HG03196 (cell line): Measurements from ENCODE around the gene KERA.

Source experiments
- ATAC-seq: cut with Tn5 transposase; IDR thresholded peaks from one replicate; pipeline ENCODE4 v1.9.1; 2021; ENCODE audit not compliant: unreplicated experiment

KERA gene

DNA sequence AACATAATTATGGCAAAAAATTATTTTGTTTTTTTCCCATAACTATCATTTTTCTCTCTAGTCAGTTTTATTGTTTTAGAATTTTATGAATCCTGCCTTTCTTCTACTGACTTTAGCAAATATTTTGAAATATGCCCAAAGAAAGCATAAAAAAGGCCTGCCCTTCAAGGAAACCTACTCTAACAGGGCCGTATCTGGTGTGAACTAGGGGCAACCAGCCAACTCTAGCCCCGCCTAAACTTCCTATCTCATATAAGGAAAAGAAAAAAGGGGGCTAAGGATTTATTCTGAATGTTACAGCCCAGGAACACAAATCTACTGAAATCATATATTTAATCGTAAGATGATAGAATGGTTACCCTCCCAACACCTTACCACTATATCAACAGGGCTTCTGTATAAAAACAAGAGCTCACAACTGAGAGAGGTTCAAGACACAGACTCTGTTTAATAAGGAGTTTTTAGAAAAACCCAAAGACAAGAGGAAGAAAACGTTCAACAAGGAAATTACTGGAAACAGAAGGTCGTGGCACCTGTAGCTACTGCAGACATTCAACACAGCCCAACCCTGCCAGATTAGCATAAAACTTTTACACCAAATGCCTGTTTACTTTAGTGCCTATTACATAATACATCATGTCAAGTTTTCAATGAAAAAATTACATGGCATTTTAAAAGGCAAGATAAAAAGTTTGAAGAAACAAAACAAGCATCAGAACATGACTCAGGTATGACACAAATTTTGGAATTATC lies 40.1 kb downstream of the KERA start:
- ATAC-seq = no peak

DNA sequence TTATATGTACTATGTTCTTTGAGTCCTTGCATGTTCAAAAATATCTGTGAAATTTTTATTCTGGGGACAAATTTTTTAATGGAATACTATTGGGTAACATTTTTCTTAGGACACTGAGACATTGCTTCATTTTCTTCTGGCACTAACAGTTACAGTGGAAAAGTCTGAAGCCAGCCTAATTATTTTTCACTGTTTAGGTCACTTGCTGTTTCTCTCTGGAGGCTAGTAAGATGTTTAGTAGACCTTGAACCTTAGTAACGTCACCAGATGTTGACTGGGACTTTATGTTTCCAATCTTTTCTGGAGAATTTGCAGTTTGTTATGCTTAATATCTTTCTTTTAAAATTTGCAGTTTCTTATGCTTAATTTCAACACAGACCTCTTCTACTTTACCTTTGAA lies 40.8 kb downstream of the KERA start:
- ATAC-seq = no peak

DNA sequence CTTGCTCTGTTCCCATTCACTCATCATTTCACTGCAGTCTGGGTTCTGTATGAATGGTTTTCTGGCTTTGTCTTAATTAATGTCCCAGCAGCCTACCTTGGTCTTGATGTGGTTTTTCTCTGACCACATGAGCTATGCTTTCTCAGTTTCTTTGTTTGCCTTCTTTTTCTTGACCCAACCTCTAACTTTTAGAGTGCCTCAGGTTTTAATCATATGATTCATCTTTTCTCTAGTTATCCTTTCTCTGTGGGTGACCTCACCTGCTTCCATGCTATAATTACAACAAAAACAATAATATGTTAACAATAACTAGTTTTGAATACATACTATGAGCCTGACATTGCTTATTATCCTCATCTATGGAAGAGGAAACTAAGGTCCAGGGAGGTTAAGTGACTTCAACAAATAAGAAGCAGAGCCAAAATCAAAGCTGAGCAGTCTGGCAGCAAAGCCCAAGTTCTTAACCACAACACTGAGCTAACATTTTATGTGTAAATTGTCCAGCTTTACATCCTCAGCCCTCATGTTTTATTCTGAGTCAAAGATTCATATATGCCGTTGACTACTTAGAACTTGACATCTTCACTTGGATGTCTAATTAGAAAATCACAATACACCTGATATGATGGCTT lies 48.4 kb downstream of the KERA start:
- ATAC-seq = peak; percentile 94

DNA sequence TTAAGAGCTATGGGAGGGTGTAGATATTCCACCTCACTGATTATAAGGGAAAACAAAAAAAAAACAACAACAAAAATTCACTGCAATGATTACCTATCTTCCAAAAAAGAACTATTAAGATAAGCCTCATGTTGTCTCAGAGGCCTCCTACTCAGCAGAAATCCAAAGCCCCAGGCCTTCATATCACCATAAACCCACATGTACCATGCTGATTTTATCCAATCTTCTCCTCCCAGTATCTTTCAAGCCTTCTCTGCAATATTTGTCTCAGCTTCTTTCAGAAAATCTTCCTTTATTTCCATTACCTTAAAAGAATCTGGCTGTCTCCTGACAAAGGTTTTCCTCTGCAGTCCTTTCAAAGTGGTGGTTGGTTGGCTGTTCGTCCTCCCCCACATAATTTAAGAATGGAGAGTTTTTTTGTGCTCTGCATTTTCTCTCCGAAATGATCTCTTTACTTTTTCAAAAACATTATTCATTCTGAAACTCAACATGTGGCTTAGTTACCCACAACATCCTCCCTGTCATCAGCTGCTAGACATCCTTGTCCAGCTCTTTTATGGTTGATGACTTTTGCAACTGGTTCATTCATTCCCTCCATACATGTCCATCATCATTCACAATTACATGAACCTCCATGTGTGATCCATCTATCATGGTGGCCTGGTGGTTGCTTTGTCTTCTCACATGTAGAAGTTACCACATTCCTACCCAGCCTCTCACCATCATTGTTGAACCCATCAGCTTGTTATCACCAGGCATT lies 50.1 kb downstream of the KERA start:
- peak; percentile 69 for ATAC-seq

DNA sequence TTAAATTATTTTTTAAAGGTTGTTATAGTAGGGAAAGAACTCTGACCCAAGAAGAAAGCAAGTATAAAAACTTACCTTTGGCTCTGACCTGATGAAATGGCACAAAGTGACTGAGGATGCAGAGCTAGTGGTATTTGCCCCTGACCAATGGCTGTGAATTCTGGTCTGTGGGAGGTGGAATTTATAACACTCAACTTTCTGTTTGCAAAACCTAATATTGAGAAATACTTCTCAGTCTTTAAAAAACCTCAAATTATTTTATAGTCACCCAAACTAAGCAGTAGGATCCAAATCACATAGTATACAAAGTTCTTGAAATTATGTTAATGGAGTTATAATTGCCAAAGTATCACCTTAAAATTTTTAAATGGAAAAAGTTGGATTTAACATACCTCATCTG lies 53.0 kb downstream of the KERA start, which contains the start of gene EPYC:
EPYC (minus strand) TSS at position 101 of the 400 bp plus-strand sequence. CDS start 2,407 bp downstream, outside the sequence.
- no peak for ATAC-seq

DNA sequence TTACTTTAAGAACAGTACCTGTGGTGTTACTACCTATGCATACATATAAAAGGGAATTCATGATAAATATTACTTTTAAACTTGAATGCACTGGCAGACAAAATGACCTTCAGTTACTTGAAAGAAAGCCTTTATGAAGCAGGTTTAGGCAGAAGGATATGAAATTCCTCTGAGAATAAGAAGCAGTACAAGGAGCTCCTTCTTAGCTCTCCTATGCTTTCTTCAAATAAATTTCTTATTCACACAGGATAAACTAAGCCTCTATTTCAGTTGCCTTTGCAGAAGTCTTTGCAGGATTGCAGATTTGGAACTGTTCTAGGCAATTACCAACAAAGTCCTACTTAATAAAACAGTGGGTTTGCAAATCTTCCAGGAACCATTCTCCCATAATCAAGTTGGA lies 54.1 kb downstream of the KERA start:
- no peak for ATAC-seq

DNA sequence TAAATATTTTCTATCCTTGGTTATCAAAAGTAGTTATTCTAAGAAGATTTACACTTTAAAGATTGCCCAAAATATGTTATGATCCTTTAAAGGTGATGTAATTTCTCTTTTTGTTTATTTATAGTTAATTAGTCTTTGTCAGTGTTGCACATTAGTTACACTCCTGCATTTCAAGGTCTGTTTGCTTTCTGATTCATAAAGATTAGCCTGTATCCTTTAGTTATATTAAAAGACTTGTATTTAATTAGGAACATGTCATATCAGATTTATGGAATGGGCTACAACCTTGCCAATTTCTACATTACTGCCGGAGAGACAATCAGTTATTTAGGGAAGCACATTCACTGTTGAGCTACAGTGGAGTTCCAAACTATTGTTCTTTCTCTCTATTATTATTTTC lies 56.5 kb downstream of the KERA start:
- no peak for ATAC-seq
